Right lobe of liver (tissue), 6 donors: ENCODE measurements around the gene GDF2. TPM values are rescaled to one million over a fixed set of nuclear protein-coding genes. Genes with fewer than 3 reads are reported as not detected.

Experiments
- ATAC-seq, 4 donors: fragments of 200-7000 bp; cut with Tn5 transposase; one replicate each; pipeline ENCODE4 v1.9.1; 2020; ENCODE audit warnings: mild to moderate bottlenecking in 4 of 4, moderate library complexity in 4 of 4
- DNase-seq, 3 donors: peaks; one replicate each; pipeline ENCODE4 v3.0.0-alpha.2; 2020
- H3K27ac ChIP-seq, 3 donors: fragments of 200-600 bp; one replicate each; pipeline ENCODE4 v1.8.0; 2022
- H3K27me3 ChIP-seq, 2 donors: fragments of 200-600 bp; one replicate each; pipeline ENCODE4 v1.8.0; 2022
- H3K36me3 ChIP-seq, 4 donors: fragments of 200-600 bp; sonication (generic) in 1 of 4; one replicate each; pipeline versions ENCODE4 v1.5.1 to v1.8.0; 2017 to 2022; ENCODE audit warnings: control low read depth in 1 of 4
- H3K4me1 ChIP-seq, 4 donors: fragments of 200-600 bp; sonication (generic) in 1 of 4; one replicate each; pipeline versions ENCODE4 v1.5.1 to v1.8.0; 2017 to 2022; ENCODE audit warnings: control low read depth in 1 of 4
- H3K4me3 ChIP-seq, 3 donors: fragments of 200-600 bp; one replicate each; pipeline ENCODE4 v1.8.0; 2022
- H3K9me3 ChIP-seq, 4 donors: fragments of 200-600 bp; sonication (generic) in 1 of 4; one replicate each; pipeline versions ENCODE4 v1.5.1 to v1.8.0; 2017 to 2022; ENCODE audit warnings: control low read depth in 1 of 4
- CTCF ChIP-seq, 4 donors: fragments of 200-600 bp in 3 of 4; fragments of 450-650 bp in 1 of 4; IDR thresholded peaks; one replicate each; pipeline versions ENCODE4 v1.5.1 to v1.8.0; 2016 to 2022; ENCODE audit warnings: antibody characterized with exemption in 4 of 4, mild to moderate bottlenecking in 2 of 4
- POLR2A ChIP-seq: fragments of 450-650 bp; IDR thresholded peaks from one replicate; pipeline ENCODE4 v1.6.1; 2017; ENCODE audit warnings: antibody characterized with exemption, mild to moderate bottlenecking
- WGBS: methylation state at CpG from one replicate; pipeline ENCODE4 v1.1.6; 2018; ENCODE audit warnings: low coverage, low lambda C conversion rate; ENCODE audit not compliant: insufficient coverage; ENCODE audit errors: missing lambda C conversion rate; 5-methylcytosine and 5-hydroxymethylcytosine counted together
- intact Hi-C, 2 donors: fragments of 100-400 bp; cut with DNase I; formaldehyde crosslinking; loops; one replicate each; pipeline versions ENCODE4 v1.11.2 to v1.14.1; 2022
- total RNA-seq, 6 experiments: library from RNA; depleted of rRNA in 2 of 6; stranded (reverse); fragments of >200 nt in 2 of 6; fragmentation: NEBNext Ultra II Directional in 3 of 6; extraction: Animal tissue kit (Norgen Biotek cat#: 25700) in 3 of 6; gene quantifications; one replicate each; pipeline versions ENCODE4 v1.1.0 to v1.2.4, GENCODE V29; 2016 to 2023
- donor health status: DM: no; HTN: yes; CAD: no.
- donor health status: DM: no; HTN: no; CAD: no.
- donor health status: DM: no; HTN: no; CAD: no.
- donor health status: DM: no; HTN: yes; CAD: no.
- donor health status: DM: no; HTN: yes; CAD: no.

Gene GDF2
- total RNA-seq, 6 experiments from 2014 or later: 4.5 to 15.9 (median 9.7) TPM

- no peak for ATAC-seq
These were observed 34.9 kb downstream of the GDF2 start for GRCh38 chr10:47357131-47357582.

DNA sequence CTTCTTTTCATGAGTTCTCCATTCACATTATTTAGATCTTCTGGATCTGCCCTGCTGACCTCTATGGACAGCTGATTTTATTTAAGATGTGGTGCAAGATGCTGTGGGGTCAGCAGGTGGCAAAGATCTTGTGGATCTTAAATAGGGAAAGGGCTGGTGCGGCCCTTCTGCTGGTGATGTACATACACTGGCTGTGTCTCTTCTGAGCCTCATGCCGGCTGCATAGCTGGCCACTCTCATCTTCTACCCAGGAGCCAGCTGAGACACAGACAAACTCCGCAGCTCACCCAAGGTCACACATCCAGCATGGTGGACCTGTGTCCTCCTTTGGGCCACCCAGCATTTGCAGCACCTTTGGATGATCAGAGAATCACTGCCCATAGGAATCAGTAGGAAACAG lies 35.7 kb downstream of the GDF2 start:
- Histone ChIP-seq H3K27ac (no peak overlapping the region), H3K36me3 (no peaks in the 10 kb centered on the region), H3K4me1 (no peaks in the 10 kb centered on the region), H3K27me3 (no peaks in the 10 kb centered on the region), H3K4me3 (no peak overlapping the region), H3K9me3 (no peaks in the 10 kb centered on the region)
- no peak for TF ChIP-seq POLR2A
- no peak for TF ChIP-seq CTCF (IDR thresholded peaks at IDR 0.05)
- DNase-seq (no peak), ATAC-seq (no peak)
- 72% methylated on average over 2 of the region's 3 CpGs for WGBS
- intact Hi-C loops: no loop called here

More at GRCh38 chr10:47357131-47357582, 34.9 kb downstream of the GDF2 start:
- Histone ChIP-seq H3K27ac (no peak overlapping the region), H3K4me3 (no peak overlapping the region), H3K27me3 (no peaks in the 10 kb centered on the region), H3K9me3 (no peaks in the 10 kb centered on the region), H3K36me3 (no peaks in the 10 kb centered on the region), H3K4me1 (no peaks in the 10 kb centered on the region)
- intact Hi-C loops: no loop called here
- WGBS: 80% methylated on average over 2 of the region's 12 CpGs
- no peak for TF ChIP-seq CTCF (IDR thresholded peaks at IDR 0.05)
- no peak for TF ChIP-seq POLR2A
- no peak for DNase-seq

GRCh38 chr10:47358457-47358856 lies 36.2 kb downstream of the GDF2 start:
- H3K4me3 ChIP-seq: no peak overlapping the region
- H3K27ac ChIP-seq: no peak overlapping the region
- no peaks in the 10 kb centered on the region for H3K27me3 ChIP-seq
- ATAC-seq: no peak
- 100% methylated on average over 1 of the region's 3 CpGs for WGBS
- no peaks in the 10 kb centered on the region for H3K36me3 ChIP-seq
- no peaks in the 10 kb centered on the region for H3K9me3 ChIP-seq
- TF ChIP-seq CTCF (IDR thresholded peaks at IDR 0.05): no peak
- no peak for TF ChIP-seq POLR2A
- DNase-seq: peak in 1 of 3 donors; percentile 30
- no peaks in the 10 kb centered on the region for H3K4me1 ChIP-seq
- intact Hi-C loops: no loop called here

- Histone ChIP-seq H3K4me3 (no peak overlapping the region), H3K9me3 (no peaks in the 10 kb centered on the region), H3K36me3 (no peaks in the 10 kb centered on the region), H3K27me3 (no peaks in the 10 kb centered on the region), H3K4me1 (no peaks in the 10 kb centered on the region), H3K27ac (no peak overlapping the region)
- DNase-seq (peak in 1 of 3 donors; percentile 16), ATAC-seq (no peak)
- intact Hi-C loops: no loop called here
- 66% methylated on average over 2 of the region's 2 CpGs for WGBS
- TF ChIP-seq CTCF (IDR thresholded peaks at IDR 0.05): no peak
- TF ChIP-seq POLR2A: no peak
These were observed 36.8 kb downstream of the GDF2 start for GRCh38 chr10:47359101-47359500.
